IMR-90 (cell line): ENCODE data around the gene RAD51. TPM values are rescaled to one million over a fixed set of nuclear protein-coding genes. Genes with fewer than 3 reads are reported as not detected.

ENCODE experiments used
- ATAC-seq: fragments of 200-7000 bp; cut with Tn5 transposase; 2 replicates; pipeline ENCODE4 v1.9.1; 2020; ENCODE audit warnings: low read depth, mild to moderate bottlenecking, moderate library complexity
- BruUV-seq: library from RNA; stranded (reverse); fragments of 400-500 nt; replicated peaks from 2 replicates; lab custom pipeline; 2021; lab: Mats Ljungman, UMichigan
- CTCF ChIA-PET: fragments of 300-600 bp; formaldehyde crosslinking; extraction: SDS; loops from one replicate; lab custom pipeline; 2021; ENCODE audit warnings: antibody characterized with exemption; lab: Yijun Ruan, JAX
- POLR2A ChIA-PET: fragments of 300-600 bp; sonication (Branson Sonifier 250); formaldehyde crosslinking; loops from one replicate; lab custom pipeline; 2022; ENCODE audit warnings: antibody characterized with exemption; ENCODE audit not compliant: unreplicated experiment; lab: Charles Lee
- DNase-seq: peaks from one replicate; pipeline ENCODE4 v3.0.0; 2013
- H2AFZ ChIP-seq: replicated peaks from 2 replicates; pipeline ENCODE3; 2013; ENCODE audit warnings: low read length, mild to moderate bottlenecking; ENCODE audit not compliant: poor library complexity
- H2AK5ac ChIP-seq: 2 replicates; pipeline ENCODE4 v1.6.1; 2013; ENCODE audit warnings: low read depth, low read length, inconsistent platforms
- H2AK9ac ChIP-seq: replicated peaks from 2 replicates; pipeline ENCODE3; 2013; ENCODE audit warnings: mild to moderate bottlenecking, low read depth, low read length, moderate library complexity; ENCODE audit not compliant: poor library complexity
- H2BK120ac ChIP-seq: 2 replicates; pipeline ENCODE4 v1.6.1; 2013; ENCODE audit warnings: low read depth, low read length, inconsistent platforms
- H2BK15ac ChIP-seq: 3 replicates; pipeline ENCODE4 v1.6.1; 2013; ENCODE audit warnings: low read depth, low read length, inconsistent platforms
- H2BK20ac ChIP-seq: 2 replicates; pipeline ENCODE4 v1.6.1; 2013; ENCODE audit warnings: low read depth, mild to moderate bottlenecking, inconsistent platforms, low read length, moderate library complexity
- H2BK5ac ChIP-seq: 2 replicates; pipeline ENCODE4 v1.6.1; 2013; ENCODE audit warnings: mild to moderate bottlenecking, low read depth, low read length, inconsistent platforms; ENCODE audit not compliant: poor library complexity, severe bottlenecking
- H3K14ac ChIP-seq: replicated peaks from 2 replicates; pipeline ENCODE4 v1.6.1; 2013; ENCODE audit warnings: low read depth, low read length, inconsistent platforms
- H3K18ac ChIP-seq: 2 replicates; pipeline ENCODE4 v1.6.1; 2013; ENCODE audit warnings: low read depth, low read length, control low read depth
- H3K23ac ChIP-seq: 2 replicates; pipeline ENCODE4 v1.6.1; 2013; ENCODE audit warnings: low read depth, low read length, inconsistent platforms
- H3K27ac ChIP-seq: 2 replicates; pipeline ENCODE4 v1.5.1; 2013; ENCODE audit warnings: mild to moderate bottlenecking, control low read depth, low read length; ENCODE audit not compliant: insufficient read depth
- H3K27me3 ChIP-seq: 2 replicates; pipeline ENCODE4 v1.6.1; 2013; ENCODE audit warnings: low read length; ENCODE audit not compliant: control insufficient read depth, insufficient read depth
- H3K36me3 ChIP-seq: 2 replicates; pipeline ENCODE4 v1.6.1; 2013; ENCODE audit warnings: low read length, mixed read lengths; ENCODE audit not compliant: control insufficient read depth, insufficient read depth
- H3K4ac ChIP-seq: 2 replicates; pipeline ENCODE4 v1.6.1; 2013; ENCODE audit warnings: low read depth, low read length, inconsistent platforms
- H3K4me1 ChIP-seq: 2 replicates; pipeline ENCODE4 v1.6.1; 2013; ENCODE audit warnings: low read length, mixed read lengths; ENCODE audit not compliant: control insufficient read depth, insufficient read depth
- H3K4me2 ChIP-seq: 2 replicates; pipeline ENCODE4 v1.6.1; 2013; ENCODE audit warnings: low read depth, mild to moderate bottlenecking, control low read depth, low read length, moderate library complexity
- H3K4me3 ChIP-seq: 2 replicates; pipeline ENCODE4 v1.5.1; 2013; ENCODE audit warnings: low read depth, mild to moderate bottlenecking, control low read depth, low read length, moderate library complexity; ENCODE audit not compliant: insufficient read depth
- H3K56ac ChIP-seq: 2 replicates; pipeline ENCODE4 v1.6.1; 2013; ENCODE audit warnings: low read length, inconsistent platforms; ENCODE audit not compliant: insufficient read depth; ENCODE audit errors: extremely low read depth
- H3K79me1 ChIP-seq, 2 experiments: 2 replicates each; pipeline ENCODE4 v1.6.1; 2013; ENCODE audit warnings: low read length in 2 of 2, inconsistent platforms in 1 of 2, low read depth in 1 of 2
- H3K9ac ChIP-seq: 2 replicates; pipeline ENCODE4 v1.6.1; 2013; ENCODE audit warnings: low read depth, low read length, control low read depth
- H3K9me1 ChIP-seq: 2 replicates; pipeline ENCODE4 v1.6.1; 2013; ENCODE audit warnings: low read length, inconsistent platforms; ENCODE audit not compliant: insufficient read depth
- H3K9me3 ChIP-seq: 2 replicates; pipeline ENCODE4 v1.6.1; 2013; ENCODE audit warnings: low read length; ENCODE audit not compliant: control insufficient read depth, insufficient read depth
- H4K20me1 ChIP-seq: 2 replicates; pipeline ENCODE4 v1.6.1; 2013; ENCODE audit warnings: low read length, inconsistent platforms; ENCODE audit not compliant: insufficient read depth
- H4K5ac ChIP-seq: 2 replicates; pipeline ENCODE4 v1.6.1; 2013; ENCODE audit warnings: mild to moderate bottlenecking, low read depth, low read length, control low read depth
- H4K8ac ChIP-seq, 2 experiments: 2 replicates each; pipeline ENCODE4 v1.6.1; 2013; ENCODE audit warnings: low read depth in 2 of 2, low read length in 2 of 2, control low read depth in 1 of 2, inconsistent platforms in 1 of 2
- H4K91ac ChIP-seq: 2 replicates; pipeline ENCODE4 v1.6.1; 2013; ENCODE audit warnings: low read depth, low read length, inconsistent platforms; ENCODE audit not compliant: insufficient read depth
- BHLHE40 ChIP-seq: fragments of 150-350 bp; IDR thresholded peaks from 2 replicates; pipeline ENCODE4 v1.6.1; 2016; ENCODE audit warnings: mild to moderate bottlenecking, low read depth, low read length
- CEBPB ChIP-seq: IDR thresholded peaks from 2 replicates; pipeline ENCODE4 v1.6.1; 2012; ENCODE audit warnings: low read depth, low read length, improper control_type of control experiment
- CHD1 ChIP-seq: IDR thresholded peaks from 2 replicates; pipeline ENCODE4 v1.6.1; 2012; ENCODE audit warnings: low read depth, low read length, improper control_type of control experiment
- CTCF ChIP-seq: conservative IDR thresholded peaks from 2 replicates; pipeline ENCODE4 v1.5.1; 2012; ENCODE audit warnings: mild to moderate bottlenecking, low read depth, low read length, improper control_type of control experiment
- ELK1 ChIP-seq: fragments of 150-350 bp; IDR thresholded peaks from 2 replicates; pipeline ENCODE4 v1.6.1; 2016; ENCODE audit warnings: low read depth, mild to moderate bottlenecking, low read length, moderate library complexity, borderline replicate concordance
- FOS ChIP-seq: fragments of 150-350 bp; IDR thresholded peaks from 2 replicates; pipeline ENCODE4 v1.6.1; 2016; ENCODE audit warnings: low read depth, low read length
- MAFK ChIP-seq: IDR thresholded peaks from 2 replicates; pipeline ENCODE4 v1.6.1; 2012; ENCODE audit warnings: low read depth, low read length, improper control_type of control experiment
- MAZ ChIP-seq: IDR thresholded peaks from 2 replicates; pipeline ENCODE4 v1.6.1; 2012; ENCODE audit warnings: low read depth, mild to moderate bottlenecking, low read length, improper control_type of control experiment, moderate library complexity, borderline replicate concordance
- MXI1 ChIP-seq: IDR thresholded peaks from 2 replicates; pipeline ENCODE4 v1.6.1; 2012; ENCODE audit warnings: low read depth, mild to moderate bottlenecking, low read length, moderate library complexity, borderline replicate concordance
- NFE2L2 ChIP-seq: fragments of 150-350 bp; IDR thresholded peaks from 2 replicates; pipeline ENCODE4 v1.6.1; 2016; ENCODE audit warnings: low read depth, mild to moderate bottlenecking, low read length
- POLR2A ChIP-seq: IDR thresholded peaks from 2 replicates; pipeline ENCODE4 v1.6.1; 2012; ENCODE audit warnings: mild to moderate bottlenecking, low read depth, low read length
- RAD21 ChIP-seq: IDR thresholded peaks from 2 replicates; pipeline ENCODE4 v1.6.1; 2012; ENCODE audit warnings: low read length, improper control_type of control experiment
- RCOR1 ChIP-seq: IDR thresholded peaks from 2 replicates; pipeline ENCODE4 v1.6.1; 2012; ENCODE audit warnings: mild to moderate bottlenecking, low read length, improper control_type of control experiment; ENCODE audit not compliant: insufficient replicate concordance
- RFX5 ChIP-seq: IDR thresholded peaks from 2 replicates; pipeline ENCODE4 v1.8.0; 2012; ENCODE audit warnings: low read depth, mild to moderate bottlenecking, low read length, moderate library complexity
- SMC3 ChIP-seq: fragments of 150-350 bp; IDR thresholded peaks from 2 replicates; pipeline ENCODE4 v1.6.1; 2016; ENCODE audit warnings: low read depth, mild to moderate bottlenecking, antibody characterized with exemption, low read length, moderate library complexity
- USF2 ChIP-seq: fragments of 150-350 bp; IDR thresholded peaks from 2 replicates; pipeline ENCODE4 v1.6.1; 2017; ENCODE audit warnings: mild to moderate bottlenecking, antibody characterized with exemption, low read length, low read depth
- dilution Hi-C: fragments of 300-500 bp; cut with HindIII; formaldehyde crosslinking; loops from one replicate; pipeline ENCODE4 v1.14.3; 2018; ENCODE audit warnings: low sequenced_read_pairs; ENCODE audit not compliant: unreplicated experiment
- in situ Hi-C: fragments of 300-500 bp; cut with MboI; formaldehyde crosslinking; loops from 3 replicates; pipeline ENCODE4 v1.14.3; 2019; ENCODE audit warnings: low sequenced_read_pairs, inconsistent platforms, mixed read lengths
- intact Hi-C: fragments of 100-400 bp; cut with micrococcal nuclease; formaldehyde crosslinking; loops from 2 replicates; pipeline ENCODE4 v1.10.0; 2022
- polyA plus RNA-seq, 3 experiments: library from polyadenylated mRNA; depleted of rRNA; stranded (reverse); fragments of >200 nt; gene quantifications; 2 replicates each; pipeline ENCODE4 v1.2.3, GENCODE V29; 2012; ENCODE audit warnings: low replicate concordance in 1 of 3
- total RNA-seq: library from RNA; depleted of rRNA; stranded (reverse); fragments of >200 nt; gene quantifications from 2 replicates; pipeline ENCODE4 v1.2.3, GENCODE V29; 2012

RAD51 gene
- total and polyA plus RNA-seq, 2 of the 4 experiments (the other 2 are of a cell fraction), result 6.8 to 8.4 TPM

GRCh38 chr15:40650479-40650878, 44.5 kb upstream of the RAD51 start:
- H3K18ac ChIP-seq, result no peak overlapping the region
- H3K9me1 ChIP-seq, result no peaks in the 10 kb centered on the region
- no peaks in the 10 kb centered on the region for H3K4me1 ChIP-seq
- no peaks in the 10 kb centered on the region for H3K79me1 ChIP-seq
- no peaks in the 10 kb centered on the region for H3K9me3 ChIP-seq
- dilution Hi-C loops (no loop called here), in situ Hi-C loops (no loop called here), intact Hi-C loops (no loop called here)
- no peak overlapping the region for H4K8ac ChIP-seq
- H3K23ac ChIP-seq, result no peak overlapping the region
- no peaks in the 10 kb centered on the region for H4K20me1 ChIP-seq
- no peak overlapping the region for H3K4me2 ChIP-seq
- no peak overlapping the region for H2BK5ac ChIP-seq
- DNase-seq (no peak), ATAC-seq (no peak)
- H4K5ac ChIP-seq, result no peak overlapping the region
- TF ChIP-seq MAZ (no peak), SMC3 (no peak), CEBPB (no peak), CTCF (no peak), FOS (no peak), POLR2A (no peak), CHD1 (no peak), ELK1 (no peak), RCOR1 (no peak), RAD21 (no peak), RFX5 (no peak), MXI1 (no peak), NFE2L2 (no peak), MAFK (no peak), USF2 (no peak), BHLHE40 (no peak)
- no peak overlapping the region for H2BK120ac ChIP-seq
- H3K9ac ChIP-seq, result no peak overlapping the region
- no peak overlapping the region for H3K14ac ChIP-seq
- CTCF ChIA-PET, result no interaction called here
- H4K91ac ChIP-seq, result no peak overlapping the region
- no peak overlapping the region for H2AK5ac ChIP-seq
- no peak overlapping the region for H3K56ac ChIP-seq
- H3K27me3 ChIP-seq, result no peaks in the 10 kb centered on the region
- no peak overlapping the region for H2AK9ac ChIP-seq
- H2AFZ ChIP-seq, result no peak overlapping the region
- H2BK15ac ChIP-seq, result no peak overlapping the region
- H3K27ac ChIP-seq, result no peak overlapping the region
- no peak overlapping the region for H3K4ac ChIP-seq
- H3K36me3 ChIP-seq, result no peaks in the 10 kb centered on the region
- no peak overlapping the region for H3K4me3 ChIP-seq
- no peak overlapping the region for H2BK20ac ChIP-seq
- BruUV-seq, result no TSS peak
- POLR2A ChIA-PET, result no interaction called here
